Fibroblast of lung (primary cell): ENCODE measurements around the gene OR2AT4.
A peak's percentile ranks its signal among the peaks of the same experiment; 100 is the strongest.

Experiments
- EZH2 ChIP-seq: IDR thresholded peaks from 2 replicates; pipeline ENCODE4 v1.5.1; 2012; ENCODE audit warnings: low read length, control low read depth, mild to moderate bottlenecking; ENCODE audit errors: missing control alignments
- TF ChIP-seq, protein P1 (sequence below), 2 donors: IDR thresholded peaks in 1 of 2; conservative IDR thresholded peaks in 1 of 2; 1 replicate in 1 of 2; 2 replicates in 1 of 2; pipeline ENCODE4 v1.5.1; 2011 to 2012; ENCODE audit warnings: low read length in 2 of 2, control low read depth in 1 of 2, inconsistent platforms in 1 of 2, low read depth in 1 of 2, mild to moderate bottlenecking in 1 of 2

- TF ChIP-seq, protein P1, sequence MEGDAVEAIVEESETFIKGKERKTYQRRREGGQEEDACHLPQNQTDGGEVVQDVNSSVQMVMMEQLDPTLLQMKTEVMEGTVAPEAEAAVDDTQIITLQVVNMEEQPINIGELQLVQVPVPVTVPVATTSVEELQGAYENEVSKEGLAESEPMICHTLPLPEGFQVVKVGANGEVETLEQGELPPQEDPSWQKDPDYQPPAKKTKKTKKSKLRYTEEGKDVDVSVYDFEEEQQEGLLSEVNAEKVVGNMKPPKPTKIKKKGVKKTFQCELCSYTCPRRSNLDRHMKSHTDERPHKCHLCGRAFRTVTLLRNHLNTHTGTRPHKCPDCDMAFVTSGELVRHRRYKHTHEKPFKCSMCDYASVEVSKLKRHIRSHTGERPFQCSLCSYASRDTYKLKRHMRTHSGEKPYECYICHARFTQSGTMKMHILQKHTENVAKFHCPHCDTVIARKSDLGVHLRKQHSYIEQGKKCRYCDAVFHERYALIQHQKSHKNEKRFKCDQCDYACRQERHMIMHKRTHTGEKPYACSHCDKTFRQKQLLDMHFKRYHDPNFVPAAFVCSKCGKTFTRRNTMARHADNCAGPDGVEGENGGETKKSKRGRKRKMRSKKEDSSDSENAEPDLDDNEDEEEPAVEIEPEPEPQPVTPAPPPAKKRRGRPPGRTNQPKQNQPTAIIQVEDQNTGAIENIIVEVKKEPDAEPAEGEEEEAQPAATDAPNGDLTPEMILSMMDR (conservative IDR thresholded peaks at IDR 0.05 in 1 of 2, IDR thresholded peaks at IDR 0.05 in 1 of 2; ENCODE audit: low read depth in 1 of 2, low read length in 2 of 2), result peak; percentile 66 to 91
- no peak for TF ChIP-seq EZH2
These were observed 64.7 kb downstream of the OR2AT4 start for GRCh38 chr11:75031771-75032549.
